Endodermal cell (in vitro differentiated cells): ENCODE results near the gene EYA2. TPM values are rescaled to one million over a fixed set of nuclear protein-coding genes. Genes with fewer than 3 reads are reported as not detected.

Experiments used
- DNase-seq: peaks from one replicate; pipeline ENCODE4 v3.0.0-alpha.2; 2017
- H3K27ac ChIP-seq: 2 replicates; pipeline ENCODE4 v1.5.1; 2013; ENCODE audit warnings: mild to moderate bottlenecking, low read depth, low read length, moderate library complexity
- H3K27me3 ChIP-seq: 2 replicates; pipeline ENCODE4 v1.6.1; 2013; ENCODE audit warnings: mild to moderate bottlenecking, low read length, moderate library complexity; ENCODE audit not compliant: insufficient read depth, control insufficient read depth, poor library complexity, severe bottlenecking
- H3K36me3 ChIP-seq: 2 replicates; pipeline ENCODE4 v1.7.0; 2013; ENCODE audit warnings: mild to moderate bottlenecking, low read length, moderate library complexity; ENCODE audit not compliant: control insufficient read depth, insufficient read depth
- H3K4me1 ChIP-seq: one replicate; pipeline ENCODE4 v1.7.0; 2013; ENCODE audit warnings: low read length; ENCODE audit not compliant: control insufficient read depth, insufficient read depth
- H3K4me3 ChIP-seq: 2 replicates; pipeline ENCODE4 v1.5.1; 2013; ENCODE audit warnings: mild to moderate bottlenecking, low read length, moderate library complexity
- H3K9ac ChIP-seq: 2 replicates; pipeline ENCODE4 v1.6.1; 2013; ENCODE audit warnings: mild to moderate bottlenecking, low read length, moderate library complexity; ENCODE audit not compliant: poor library complexity, severe bottlenecking; ENCODE audit errors: extremely low read depth
- H3K9me3 ChIP-seq: 2 replicates; pipeline ENCODE4 v1.6.1; 2013; ENCODE audit warnings: mild to moderate bottlenecking, low read length, moderate library complexity; ENCODE audit not compliant: control insufficient read depth
- H3K27ac Mint-ChIP-seq: 2 replicates; pipeline ENCODE4 v1.8.0; 2020; ENCODE audit warnings: mixed read lengths
- H3K27me3 Mint-ChIP-seq: 2 replicates; pipeline ENCODE4 v1.8.0; 2021; ENCODE audit warnings: mild to moderate bottlenecking, mixed read lengths; ENCODE audit not compliant: insufficient read depth
- H3K36me3 Mint-ChIP-seq: 2 replicates; pipeline ENCODE4 v1.8.0; 2020; ENCODE audit warnings: low read depth, mixed read lengths
- H3K4me1 Mint-ChIP-seq: 2 replicates; pipeline ENCODE4 v1.8.0; 2020; ENCODE audit warnings: mixed read lengths
- H3K4me3 Mint-ChIP-seq: 2 replicates; pipeline ENCODE4 v1.8.0; 2020; ENCODE audit warnings: mild to moderate bottlenecking, moderate library complexity, mixed read lengths
- H3K9me3 Mint-ChIP-seq: 2 replicates; pipeline ENCODE4 v1.8.0; 2020; ENCODE audit warnings: mild to moderate bottlenecking, mixed read lengths
- CTCF ChIP-seq: fragments of 200-600 bp; sonication (generic); conservative IDR thresholded peaks from 2 replicates; pipeline ENCODE4 v1.5.0; 2021; ENCODE audit warnings: antibody characterized with exemption, mild to moderate bottlenecking
- WGBS, 2 experiments: methylation state at CpG; one replicate each; pipeline versions ENCODE4 v1.1.5 to v1.1.7; 2013; ENCODE audit warnings: missing lambda C conversion rate in 2 of 2, mixed read lengths in 1 of 2; ENCODE audit not compliant: insufficient coverage in 1 of 2, insufficient read length in 1 of 2; 5-methylcytosine and 5-hydroxymethylcytosine counted together
- total RNA-seq, 2 donors: library from RNA; stranded (reverse); fragmentation: NEBNext Ultra II Directional in 1 of 2; extraction: Animal tissue kit (Norgen Biotek cat#: 25700) in 1 of 2; gene quantifications; 2 replicates in 1 of 2; 3 replicates in 1 of 2; pipeline ENCODE4 v1.2.1, GENCODE V29; 2021

The EYA2 gene
- total RNA-seq, 2 donors from 2014 or later: 9.1 to 18.0 TPM

- Histone ChIP-seq H3K27ac (no peak overlapping the region), H3K4me1 (peaks cover 8% of the 10 kb centered on the region), H3K9me3 (peaks cover 8% of the 10 kb centered on the region), H3K4me3 (peak overlapping the region; percentile 73), H3K36me3 (no peaks in the 10 kb centered on the region), H3K9ac (no peak overlapping the region), H3K27me3 (peaks cover 13% of the 10 kb centered on the region)
- 37 to 100% methylated on average over 1 to 11 of the region's 11 CpGs for WGBS, 2 experiments
- peaks cover 8% of the 10 kb centered on the region for H3K9me3 Mint-ChIP-seq
- no peaks in the 10 kb centered on the region for H3K36me3 Mint-ChIP-seq
- no peak for TF ChIP-seq CTCF
- H3K27ac Mint-ChIP-seq: no peak overlapping the region
- H3K4me3 Mint-ChIP-seq: peak overlapping the region; percentile 83
- peaks cover 34% of the 10 kb centered on the region for H3K4me1 Mint-ChIP-seq
- no peak for DNase-seq
- H3K27me3 Mint-ChIP-seq: peaks cover 53% of the 10 kb centered on the region
These were observed 615 bp upstream of the EYA2 start for GRCh38 chr20:46893877-46894578.

- DNase-seq: peak; percentile 74
- peak overlapping the region; percentile 90 for H3K4me3 ChIP-seq
- H3K9me3 Mint-ChIP-seq: peaks cover 7% of the 10 kb centered on the region
- 0% methylated on average over 37 to 65 of the region's 65 CpGs for WGBS, 2 experiments
- peaks cover 43% of the 10 kb centered on the region for H3K4me1 Mint-ChIP-seq
- H3K27me3 ChIP-seq: peaks cover 13% of the 10 kb centered on the region
- no peaks in the 10 kb centered on the region for H3K36me3 ChIP-seq
- no peaks in the 10 kb centered on the region for H3K36me3 Mint-ChIP-seq
- H3K27ac Mint-ChIP-seq: no peak overlapping the region
- H3K4me1 ChIP-seq: peaks cover 14% of the 10 kb centered on the region
- H3K27me3 Mint-ChIP-seq: peaks cover 46% of the 10 kb centered on the region
- no peak for TF ChIP-seq CTCF
- peak overlapping the region; percentile 61 for H3K9ac ChIP-seq
- H3K4me3 Mint-ChIP-seq: peak overlapping the region; percentile 83
- peaks cover 7% of the 10 kb centered on the region for H3K9me3 ChIP-seq
- H3K27ac ChIP-seq: no peak overlapping the region
These were observed 595 bp downstream of the EYA2 start for GRCh38 chr20:46894971-46895905.

GRCh38 chr20:46895906-46896242 lies 1.2 kb downstream of the EYA2 start:
- H3K27ac Mint-ChIP-seq: no peak overlapping the region
- H3K27me3 Mint-ChIP-seq: peaks cover 40% of the 10 kb centered on the region

More at GRCh38 chr20:46895906-46896242, 1.2 kb downstream of the EYA2 start:
- WGBS, 2 experiments: 12 to 17% methylated on average over 8 to 12 of the region's 12 CpGs
- Histone ChIP-seq H3K9me3 (peaks cover under 1% of the 10 kb centered on the region), H3K27ac (no peak overlapping the region), H3K4me1 (peaks cover 18% of the 10 kb centered on the region), H3K9ac (peak overlapping the region; percentile 61), H3K4me3 (peak overlapping the region; percentile 90), H3K36me3 (no peaks in the 10 kb centered on the region), H3K27me3 (peaks cover 13% of the 10 kb centered on the region)
- no peak for DNase-seq
- peaks cover 2% of the 10 kb centered on the region for H3K9me3 Mint-ChIP-seq
- peak overlapping the region; percentile 83 for H3K4me3 Mint-ChIP-seq
- TF ChIP-seq CTCF: no peak
- no peaks in the 10 kb centered on the region for H3K36me3 Mint-ChIP-seq
- peaks cover 49% of the 10 kb centered on the region for H3K4me1 Mint-ChIP-seq
